AG08396 (cell line): ENCODE data around the gene NPAS3.

Source experiments
- DNase-seq: peaks from one replicate; pipeline ENCODE4 v3.0.0; 2012; ENCODE audit warnings: low spot score, mixed read lengths

The NPAS3 gene

GRCh38 chr14:33381717-33382116 is 443.0 kb downstream of the NPAS3 start:
- DNase-seq: no peak

- no peak for DNase-seq
Observed at GRCh38 chr14:33386140-33386539, 447.5 kb downstream of the NPAS3 start.

- no peak for DNase-seq
Observed at GRCh38 chr14:33386781-33387180, 448.1 kb downstream of the NPAS3 start.

GRCh38 chr14:33390335-33390734 is 451.7 kb downstream of the NPAS3 start:
- no peak for DNase-seq

GRCh38 chr14:33393231-33393894 is 454.7 kb downstream of the NPAS3 start:
- DNase-seq: no peak

GRCh38 chr14:33393895-33394368 is 455.3 kb downstream of the NPAS3 start:
- DNase-seq: no peak

- DNase-seq: no peak
Observed at GRCh38 chr14:33401311-33401710, 462.6 kb downstream of the NPAS3 start.

- no peak for DNase-seq
Observed at GRCh38 chr14:33402604-33403003, 463.9 kb downstream of the NPAS3 start.

- no peak for DNase-seq
Observed at GRCh38 chr14:33404054-33404453, 465.4 kb downstream of the NPAS3 start.

GRCh38 chr14:33404964-33405574 is 466.4 kb downstream of the NPAS3 start:
- DNase-seq: no peak

- no peak for DNase-seq
Observed at GRCh38 chr14:33406766-33407165, 468.1 kb downstream of the NPAS3 start.

GRCh38 chr14:33408291-33408690 is 469.6 kb downstream of the NPAS3 start:
- DNase-seq: no peak

- DNase-seq: no peak
Observed at GRCh38 chr14:33412450-33412849, 473.8 kb downstream of the NPAS3 start.

- no peak for DNase-seq
Observed at GRCh38 chr14:33413381-33413780, 474.7 kb downstream of the NPAS3 start.

- no peak for DNase-seq
Observed at GRCh38 chr14:33414041-33414440, 475.4 kb downstream of the NPAS3 start.

- no peak for DNase-seq
Observed at GRCh38 chr14:33420051-33420627, 481.5 kb downstream of the NPAS3 start.

GRCh38 chr14:33430414-33431035 is 491.8 kb downstream of the NPAS3 start:
- DNase-seq: no peak

- peak; percentile 5 for DNase-seq
Observed at GRCh38 chr14:33432407-33433023, 493.8 kb downstream of the NPAS3 start.

GRCh38 chr14:33433396-33433795 is 494.7 kb downstream of the NPAS3 start:
- no peak for DNase-seq

GRCh38 chr14:33435911-33436689 is 497.4 kb downstream of the NPAS3 start:
- no peak for DNase-seq

GRCh38 chr14:33441633-33442032 is 503.0 kb downstream of the NPAS3 start:
- no peak for DNase-seq

GRCh38 chr14:33444136-33444535 is 505.5 kb downstream of the NPAS3 start:
- DNase-seq: no peak
